GM21423 (cell line): ENCODE data around the gene CACNA1F.
A peak's percentile ranks its signal among the peaks of the same experiment; 100 is the strongest.

Experiments used
- ATAC-seq: cut with Tn5 transposase; IDR thresholded peaks from one replicate; pipeline ENCODE4 v1.9.1; 2021; ENCODE audit warnings: mild to moderate bottlenecking, moderate library complexity; ENCODE audit not compliant: unreplicated experiment

CACNA1F gene

DNA sequence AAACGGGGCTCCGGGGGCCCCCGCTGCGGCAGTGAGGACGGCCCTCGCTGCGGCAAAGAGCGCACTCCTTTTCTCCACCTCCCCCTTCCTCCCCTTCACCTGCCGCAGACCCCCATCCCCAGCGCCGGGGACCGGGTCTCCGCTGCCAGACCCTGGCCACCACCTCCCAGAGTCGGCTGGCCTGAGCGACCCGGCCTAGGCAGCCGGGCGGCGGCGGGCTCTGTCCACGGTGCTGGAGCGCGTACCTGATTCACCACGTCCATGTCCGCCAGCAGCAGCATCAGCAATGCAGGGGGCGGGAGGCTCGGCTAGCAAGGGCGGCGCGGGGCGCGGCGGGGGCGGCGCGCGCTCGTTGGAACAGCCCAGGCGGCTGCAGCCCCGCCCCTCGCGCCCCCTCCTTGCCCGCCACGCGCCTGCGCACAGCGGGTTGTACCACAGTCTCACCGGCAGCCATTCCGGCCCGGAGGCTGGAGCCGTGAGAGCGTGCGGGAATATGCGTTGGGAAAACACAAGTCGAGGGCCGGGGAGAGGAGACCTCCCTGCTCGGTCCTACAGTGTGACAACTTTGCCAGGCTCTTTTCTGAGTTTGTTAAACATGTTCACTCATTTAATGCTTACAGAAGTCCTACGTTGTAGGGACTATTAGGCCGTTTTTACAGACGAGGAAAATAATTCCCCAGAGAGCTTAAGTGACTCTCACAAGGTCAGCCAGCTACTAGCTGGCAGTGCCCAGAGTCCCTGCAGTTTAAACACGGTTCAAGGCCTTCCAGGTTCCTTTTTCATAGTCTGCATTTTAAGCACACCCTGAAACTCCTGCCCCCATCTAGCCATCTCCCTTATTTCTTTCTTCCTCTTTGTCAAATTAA, 33.0 kb downstream of the CACNA1F start, which contains the start of gene SYP:
TSS of gene SYP (minus strand) at position 288 of the 866 bp plus-strand sequence. CDS start at position 281, 7 bp downstream.
- peak; percentile 98 for ATAC-seq

DNA sequence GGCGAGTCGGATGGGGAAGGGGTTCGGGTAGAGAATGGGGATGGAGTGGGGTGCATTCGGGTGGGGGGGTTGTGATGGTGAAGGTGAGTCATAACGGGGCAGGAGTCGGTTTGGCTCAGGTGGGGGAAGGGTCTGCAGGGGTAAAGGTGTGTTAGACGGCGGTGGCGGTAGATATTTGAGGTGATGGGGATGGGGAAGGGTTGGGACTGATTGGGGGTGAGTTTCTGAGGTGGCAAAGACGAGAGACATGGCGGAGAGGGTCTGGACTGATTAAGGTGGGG, 33.9 kb downstream of the CACNA1F start:
- no peak for ATAC-seq

DNA sequence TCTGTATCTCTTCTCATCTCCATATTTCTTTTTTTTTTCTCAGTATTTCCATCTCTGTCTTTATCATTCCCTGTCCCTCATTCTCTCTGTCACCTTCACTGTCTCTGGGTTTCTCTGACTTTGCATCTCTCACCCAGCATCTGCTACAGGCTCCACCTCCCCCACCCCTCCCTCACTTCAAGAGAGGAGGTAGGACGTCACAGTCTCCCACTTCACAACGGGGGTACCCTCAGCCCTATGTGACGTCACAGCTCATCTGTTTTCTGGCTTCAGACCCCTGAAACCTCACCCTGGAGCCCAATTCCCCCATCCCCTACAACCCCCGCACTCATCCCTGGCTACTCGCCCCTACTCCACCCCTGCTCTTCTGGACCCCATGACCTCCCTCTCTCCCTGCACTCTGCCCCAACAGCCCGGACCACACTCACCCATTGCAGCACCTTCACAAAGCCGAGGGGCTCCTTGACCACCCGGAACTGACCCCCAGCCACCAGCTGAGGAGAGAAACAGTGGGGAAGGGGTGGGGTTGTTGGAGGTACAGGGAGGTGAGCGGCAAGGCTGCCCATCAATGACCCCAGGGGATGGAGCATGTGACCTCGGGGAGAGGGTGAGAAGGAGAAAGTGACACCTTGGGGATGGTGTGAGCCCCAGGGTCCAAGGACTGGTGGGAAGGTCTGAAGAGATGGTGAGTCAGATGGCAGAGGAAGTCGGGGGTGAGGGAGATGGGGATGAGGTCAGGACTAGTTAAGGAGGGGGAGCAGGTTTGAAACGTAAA, 34.4 kb downstream of the CACNA1F start:
- ATAC-seq, result no peak

DNA sequence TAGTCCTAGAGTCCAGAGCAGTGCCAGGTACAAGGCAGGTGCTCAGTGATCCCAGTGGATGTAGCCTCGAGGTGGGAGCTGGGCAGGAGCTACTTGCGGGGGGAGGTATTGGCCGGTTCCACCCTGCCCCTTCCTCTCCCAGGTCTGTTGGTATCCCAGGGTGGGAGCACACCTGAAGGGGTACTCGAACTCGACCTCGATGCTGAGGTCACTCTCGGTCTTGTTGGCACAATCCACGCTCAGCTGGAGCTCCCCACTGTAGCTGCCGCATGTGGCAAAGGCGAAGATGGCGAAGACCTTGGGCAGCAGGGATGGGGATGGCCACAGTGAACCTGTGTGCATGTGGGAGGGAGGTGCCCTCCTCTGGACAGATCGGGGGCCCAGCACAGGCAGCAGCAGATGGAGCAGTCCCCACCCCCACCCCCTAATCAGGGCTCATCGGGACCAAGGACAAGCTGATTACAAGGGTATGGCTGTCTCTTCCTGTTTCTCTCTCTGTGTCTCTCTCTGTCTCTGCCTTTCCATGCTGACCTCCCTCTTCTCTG, 35.5 kb downstream of the CACNA1F start:
- ATAC-seq, result no peak

DNA sequence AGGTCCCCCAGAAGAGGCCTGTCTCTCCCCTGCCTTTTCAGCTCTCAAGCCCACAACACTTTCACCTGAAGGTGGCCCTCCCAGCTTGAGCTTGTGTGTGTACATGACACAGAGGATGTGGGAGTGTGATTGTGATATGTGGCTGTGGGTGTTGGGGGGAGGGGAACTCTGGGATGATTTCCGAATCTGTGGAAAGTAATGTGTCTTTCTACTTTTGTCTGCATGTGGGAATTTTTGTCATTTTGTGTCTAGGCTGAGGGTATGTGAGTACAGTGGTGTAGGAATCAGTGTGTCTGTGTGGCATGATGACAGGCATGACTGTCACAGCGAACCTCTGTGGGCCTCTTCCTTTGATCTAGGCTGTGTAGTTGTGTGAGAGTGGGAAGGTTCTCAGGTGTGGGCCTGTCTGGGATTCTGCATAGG, 39.6 kb downstream of the CACNA1F start:
- no peak for ATAC-seq

DNA sequence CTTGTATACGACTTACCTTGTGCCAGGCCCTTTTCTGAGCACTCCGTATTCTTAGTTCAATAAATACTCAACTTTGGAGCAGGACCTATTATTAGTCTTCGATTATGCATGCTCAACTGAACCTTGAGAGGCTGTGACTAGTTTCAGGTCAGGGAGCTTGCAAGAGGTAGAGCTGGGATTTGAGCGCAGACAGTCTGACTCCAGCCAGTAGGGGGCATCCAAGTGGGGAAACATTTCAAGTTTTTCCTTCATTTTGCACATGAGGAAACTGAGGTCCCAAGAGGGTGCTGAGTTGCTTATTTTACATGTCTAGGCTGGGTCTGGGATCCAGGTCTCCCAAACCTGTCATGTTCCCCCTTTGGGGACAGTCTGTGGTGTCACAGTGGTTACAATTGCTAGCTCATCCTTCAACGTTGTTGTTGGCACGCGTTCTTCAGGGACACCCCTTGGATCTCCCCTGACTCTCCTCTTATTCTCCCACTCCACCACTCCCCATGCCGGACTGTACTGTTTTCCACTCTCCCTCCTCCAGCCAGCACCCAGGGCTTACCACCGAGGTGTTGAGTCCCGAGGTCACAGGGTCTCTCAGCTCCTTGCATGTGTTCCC, 40.3 kb downstream of the CACNA1F start:
- ATAC-seq, result no peak

DNA sequence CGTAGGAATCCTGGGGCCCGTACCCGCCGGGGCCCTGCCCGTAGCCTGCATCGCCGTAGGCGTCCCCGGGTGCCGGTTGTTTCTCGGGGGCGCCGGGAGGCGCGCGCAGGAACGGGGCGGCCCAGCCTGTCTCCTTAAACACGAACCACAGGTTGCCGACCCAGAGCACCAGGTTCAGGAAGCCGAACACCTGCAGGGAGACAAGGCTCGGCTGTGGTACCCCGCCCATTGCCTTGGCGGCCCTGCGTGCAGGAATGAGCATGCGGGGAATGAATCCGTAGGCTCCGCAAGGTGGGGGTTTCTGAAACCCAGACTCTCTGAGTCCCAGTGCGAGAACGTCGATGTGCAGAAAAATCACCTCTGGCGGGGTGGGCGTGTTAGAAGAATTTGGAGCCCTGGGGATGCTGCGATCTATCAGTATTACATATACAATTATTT, 41.5 kb downstream of the CACNA1F start:
- ATAC-seq, result no peak

DNA sequence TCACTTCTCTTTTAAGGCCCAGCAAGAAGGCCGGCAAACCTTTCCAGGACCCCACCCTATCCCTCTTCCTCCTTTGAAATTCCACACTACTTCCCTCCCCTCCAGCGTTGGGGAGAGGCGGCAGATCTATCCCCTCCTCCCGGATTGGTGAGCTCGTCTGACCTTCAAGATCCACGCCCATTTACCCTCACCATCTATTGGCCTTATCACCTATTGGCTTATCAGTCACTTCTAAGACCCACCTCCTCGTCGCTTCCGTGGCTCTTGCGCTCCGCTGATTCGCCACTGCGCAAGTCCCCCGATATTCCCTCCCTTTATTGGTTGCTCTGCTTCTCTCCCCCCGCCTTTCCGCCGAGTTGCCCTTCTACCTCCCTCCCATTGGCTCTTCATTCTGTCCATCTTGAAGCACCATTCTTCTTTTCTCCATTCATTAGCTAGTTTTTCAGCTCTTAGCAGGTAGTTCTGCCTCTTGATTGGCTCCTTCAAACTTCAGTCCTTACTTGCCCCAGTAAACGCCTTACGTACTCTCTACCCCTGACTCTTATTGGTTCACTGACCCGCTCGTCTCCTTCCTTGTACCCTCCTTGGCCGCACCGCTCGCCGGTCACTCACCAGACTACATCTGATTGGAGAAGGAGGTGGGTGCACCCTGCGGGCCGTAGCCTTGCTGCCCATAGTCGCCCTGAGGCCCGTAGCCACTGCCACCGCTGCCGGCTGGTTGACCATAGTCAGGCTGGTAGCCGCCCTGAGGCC, 42.1 kb downstream of the CACNA1F start:
- ATAC-seq, result peak; percentile 89

DNA sequence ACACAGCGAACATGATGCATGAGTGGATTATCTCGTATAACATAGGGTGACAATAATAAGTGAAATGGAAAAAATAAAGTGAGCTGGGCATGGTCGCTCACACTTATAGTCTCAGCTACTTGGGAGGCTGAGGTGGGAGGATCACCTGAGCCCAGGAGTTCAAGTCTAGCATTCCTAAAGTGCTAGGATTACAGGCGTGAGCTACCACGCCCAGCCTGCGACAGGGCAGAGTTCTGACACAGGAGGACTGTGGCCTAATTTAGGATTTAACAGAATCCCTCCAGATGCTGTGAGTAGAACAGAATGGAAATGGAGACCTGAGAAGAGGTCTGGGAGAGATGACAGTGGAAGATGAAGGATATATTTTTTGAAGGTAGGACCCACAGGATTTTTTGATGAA, 43.5 kb downstream of the CACNA1F start:
- ATAC-seq, result no peak

DNA sequence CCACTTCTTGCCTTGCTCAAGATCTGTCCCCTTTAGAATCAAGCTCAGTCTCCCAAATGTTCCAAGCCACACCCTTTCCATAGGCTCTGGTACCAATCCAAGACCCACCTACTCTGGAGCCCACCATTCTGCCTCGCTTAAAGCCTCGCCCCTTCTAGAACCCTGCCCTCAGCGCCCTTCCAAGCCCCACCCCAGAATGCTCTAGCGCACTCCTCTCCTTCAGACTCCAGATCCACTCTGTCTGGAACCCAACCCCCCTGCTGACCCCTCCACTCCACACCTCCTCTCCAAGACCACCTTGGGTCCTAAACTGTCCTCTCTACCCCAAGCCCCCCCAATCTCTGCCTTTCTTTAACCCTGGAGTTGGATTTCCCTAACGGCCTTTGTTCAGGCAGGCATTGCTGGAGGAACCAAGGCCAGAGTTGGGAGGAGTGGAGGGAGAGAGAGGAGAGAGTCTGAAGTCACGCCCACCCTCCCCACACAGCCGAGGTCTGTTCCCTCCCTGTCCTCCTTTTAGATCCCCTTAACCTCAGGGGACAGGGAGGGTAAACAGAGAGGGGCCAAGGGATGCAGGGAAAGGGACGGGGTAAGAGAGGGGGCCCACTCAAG, 44.6 kb downstream of the CACNA1F start:
- no peak for ATAC-seq

DNA sequence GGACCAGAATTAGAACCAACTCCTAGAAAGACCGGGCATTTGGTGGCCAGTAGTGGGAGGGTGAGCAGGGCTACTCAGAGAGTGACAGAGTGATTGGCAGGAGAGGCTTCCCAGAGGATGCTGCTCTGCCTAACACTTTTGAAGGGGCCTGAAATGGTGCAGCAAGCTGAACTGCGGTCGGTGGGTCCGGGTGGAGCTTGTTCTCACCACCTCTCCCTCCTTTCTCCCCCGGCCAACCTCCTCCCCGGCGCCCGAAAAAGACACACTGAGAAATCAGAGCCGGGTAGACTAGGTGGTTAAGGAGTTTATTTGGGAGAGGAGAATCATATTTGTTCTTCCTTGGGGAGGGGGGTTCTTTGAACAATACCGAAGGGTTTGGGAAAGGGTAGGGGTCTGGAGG, 45.6 kb downstream of the CACNA1F start:
- no peak for ATAC-seq

DNA sequence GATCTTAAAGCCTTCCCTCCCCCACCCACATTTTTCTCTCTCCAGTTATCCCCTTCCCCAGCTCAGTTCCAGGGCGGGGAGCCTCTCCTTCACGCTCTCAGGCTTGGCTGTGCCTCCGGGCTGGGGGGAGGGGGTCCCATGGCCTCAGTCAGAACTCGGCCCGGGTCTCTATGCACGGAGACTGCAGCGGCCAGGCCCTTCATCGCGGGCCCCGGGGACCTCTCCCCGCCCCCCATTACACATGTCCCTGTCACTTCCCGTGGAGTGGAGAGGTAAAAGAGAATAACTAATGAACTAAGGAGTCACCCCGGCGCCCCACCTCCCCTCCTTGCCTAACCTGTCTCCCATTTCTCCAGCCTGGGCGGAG, 46.1 kb downstream of the CACNA1F start:
- ATAC-seq, result no peak

DNA sequence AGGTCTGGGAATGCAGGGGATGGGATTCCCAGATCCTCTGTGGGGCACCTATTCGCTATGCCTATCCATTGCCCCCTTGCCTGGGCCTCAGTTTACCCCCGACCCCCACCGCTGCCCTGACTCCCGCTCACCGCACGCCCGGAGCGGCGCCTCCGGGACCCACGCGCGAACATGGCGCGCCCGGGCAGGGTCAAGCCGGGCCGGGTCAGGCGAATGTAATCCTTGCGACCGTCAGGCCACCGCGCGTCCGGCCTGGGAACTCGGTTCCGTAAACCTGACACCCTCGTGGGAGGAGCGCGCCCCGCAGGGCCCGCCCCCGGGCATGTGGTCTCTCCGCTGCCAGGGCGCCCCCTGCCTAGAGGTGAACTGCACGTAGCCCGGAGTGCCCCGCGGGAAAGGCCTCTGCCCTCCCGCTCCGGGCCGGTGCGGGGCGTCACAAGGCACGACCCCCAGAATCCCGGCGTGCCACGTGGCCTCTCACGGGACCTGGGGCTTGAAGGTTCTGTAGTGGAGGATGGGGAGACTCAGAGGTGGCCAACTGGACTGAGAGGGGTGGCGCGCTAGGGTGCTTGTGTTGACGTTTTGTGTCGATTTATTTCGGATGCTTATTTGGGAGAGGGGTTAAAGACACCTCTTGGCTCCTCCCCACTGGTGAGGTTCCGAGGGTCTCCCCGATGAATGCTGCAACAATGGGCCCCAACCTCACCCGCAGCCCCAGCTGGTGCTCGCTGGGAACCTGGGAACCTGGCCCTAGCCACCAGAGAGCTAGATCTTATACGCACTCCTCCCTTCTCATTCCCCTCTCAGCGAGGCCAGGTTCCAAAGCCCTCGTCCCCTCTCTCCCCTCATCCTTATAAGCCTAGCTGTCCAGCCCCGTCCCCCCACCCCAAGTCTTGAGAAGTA, 46.8 kb downstream of the CACNA1F start, which contains the start of gene PRICKLE3:
TSS of gene PRICKLE3 (minus strand) at position 249 of the 903 bp plus-strand sequence. CDS start at position 173, 76 bp downstream.
- no peak for ATAC-seq

DNA sequence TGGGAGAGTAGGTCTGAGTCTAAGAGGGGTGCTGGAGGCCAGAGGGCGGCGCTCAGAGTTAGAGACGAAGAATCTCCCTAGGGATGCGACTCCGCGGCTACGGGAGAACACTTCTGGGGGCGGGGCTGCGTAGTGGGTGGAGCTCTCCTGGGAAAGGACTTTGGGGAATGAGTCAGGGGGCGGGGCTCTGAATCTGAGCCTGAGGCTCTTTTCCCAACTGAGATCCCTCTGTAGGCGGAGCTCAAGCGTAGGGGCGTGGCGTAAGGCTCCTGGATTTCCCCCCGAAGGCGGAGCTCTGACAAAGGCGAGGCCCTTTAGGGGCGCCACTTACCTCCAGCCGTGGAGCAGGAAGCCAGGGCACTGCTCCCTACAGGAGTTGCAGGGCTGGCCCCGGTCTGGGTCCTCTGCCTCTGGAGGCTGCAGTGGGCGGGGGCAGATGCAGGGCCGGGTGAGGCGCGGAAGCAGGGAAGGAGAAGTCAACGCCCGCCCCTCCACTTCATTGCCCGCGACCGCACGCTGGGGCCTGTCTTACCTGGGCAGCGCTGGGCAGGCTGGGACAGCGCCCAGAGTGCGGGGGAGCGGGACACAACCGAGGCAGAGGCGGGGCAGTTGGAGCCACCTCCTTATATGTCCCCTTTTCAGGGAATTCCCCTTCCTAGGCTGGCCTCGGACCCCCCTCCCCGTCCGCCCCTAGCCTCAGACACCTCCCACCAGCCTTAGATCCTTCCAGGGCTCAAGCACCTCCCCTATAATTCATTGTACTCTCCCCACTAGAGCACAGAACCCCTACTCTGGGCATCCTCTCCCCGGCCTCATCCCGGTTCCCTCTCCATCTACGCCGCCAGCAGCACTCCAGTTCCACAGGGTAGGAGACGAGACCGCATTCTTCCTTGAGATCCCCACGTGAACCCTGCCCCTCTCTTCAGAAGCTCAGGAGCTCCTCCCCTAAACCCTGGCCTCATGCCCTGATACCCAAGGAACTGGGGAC, 48.6 kb downstream of the CACNA1F start:
- no peak for ATAC-seq

DNA sequence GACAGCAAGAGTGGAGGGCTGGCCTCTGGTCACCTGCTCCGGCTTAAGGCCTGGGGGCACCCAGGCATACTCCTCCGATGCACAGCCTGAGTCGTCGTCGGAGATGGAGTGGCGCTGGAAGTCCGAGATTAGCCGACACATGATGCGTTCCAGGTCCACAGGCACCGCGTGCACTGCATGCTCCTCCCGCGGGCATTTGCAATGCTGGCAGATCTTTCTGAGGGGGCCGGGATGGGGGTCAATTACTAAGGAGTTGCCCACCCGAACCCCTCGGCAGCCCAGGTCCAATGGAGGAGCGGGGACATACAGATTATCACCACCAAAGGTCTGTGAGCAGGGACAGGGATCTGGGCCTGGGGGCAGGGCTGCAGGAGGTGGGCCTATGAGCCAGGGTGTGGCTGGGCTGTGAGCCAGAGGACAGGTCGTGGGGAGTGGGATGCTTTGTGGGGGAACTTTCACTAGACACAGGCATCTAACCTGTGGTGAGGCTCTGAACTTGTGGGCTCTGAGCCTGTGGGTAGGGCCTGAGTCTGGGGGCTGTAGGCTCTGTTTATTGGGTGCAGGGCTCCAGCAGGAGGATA, 49.3 kb downstream of the CACNA1F start:
- ATAC-seq, result no peak

DNA sequence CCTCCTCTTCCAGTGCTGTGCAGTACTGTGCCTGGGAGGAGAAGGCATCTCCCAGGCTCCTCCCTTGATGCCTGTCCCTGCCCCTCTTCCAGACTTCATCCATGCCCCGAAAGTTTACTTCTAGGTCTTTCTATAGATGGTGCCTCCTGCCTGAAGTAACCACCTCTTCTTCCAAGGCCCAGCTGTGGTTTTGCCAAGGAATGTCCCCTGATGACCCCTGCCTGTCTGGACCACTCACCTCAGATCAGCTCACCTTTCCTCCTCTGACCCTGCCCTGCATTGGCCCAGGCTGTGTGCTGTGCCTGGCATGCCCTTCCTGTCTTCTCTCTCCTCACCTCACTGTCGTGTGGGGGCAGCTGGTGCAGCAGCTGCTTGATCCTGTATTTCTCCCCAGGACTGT, 53.8 kb downstream of the CACNA1F start:
- ATAC-seq, result no peak

DNA sequence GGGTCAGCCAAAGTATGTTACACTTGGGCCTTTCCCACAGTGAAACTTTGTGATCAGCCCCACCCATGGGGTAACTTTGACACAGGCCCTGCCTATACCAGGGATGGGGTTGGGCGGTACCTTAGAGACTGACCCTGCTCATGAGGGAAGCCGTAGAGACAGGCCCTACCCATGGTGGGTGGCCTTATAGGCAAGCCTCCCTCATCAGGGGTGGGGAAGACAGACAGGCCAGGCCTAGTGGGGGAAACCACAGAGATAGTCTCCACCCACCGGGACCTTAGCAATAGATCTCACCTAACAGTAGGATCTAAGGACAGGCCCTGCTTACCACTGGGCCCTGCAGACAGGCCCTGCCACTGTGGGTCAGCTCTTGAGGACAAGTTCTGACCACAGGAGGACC, 54.6 kb downstream of the CACNA1F start:
- no peak for ATAC-seq
